AG08395 (cell line): ENCODE data around the gene PMEPA1.

Experiments
- DNase-seq: peaks from one replicate; pipeline ENCODE4 v3.0.0; 2012; ENCODE audit warnings: mixed read lengths, low spot score

PMEPA1 gene

DNA sequence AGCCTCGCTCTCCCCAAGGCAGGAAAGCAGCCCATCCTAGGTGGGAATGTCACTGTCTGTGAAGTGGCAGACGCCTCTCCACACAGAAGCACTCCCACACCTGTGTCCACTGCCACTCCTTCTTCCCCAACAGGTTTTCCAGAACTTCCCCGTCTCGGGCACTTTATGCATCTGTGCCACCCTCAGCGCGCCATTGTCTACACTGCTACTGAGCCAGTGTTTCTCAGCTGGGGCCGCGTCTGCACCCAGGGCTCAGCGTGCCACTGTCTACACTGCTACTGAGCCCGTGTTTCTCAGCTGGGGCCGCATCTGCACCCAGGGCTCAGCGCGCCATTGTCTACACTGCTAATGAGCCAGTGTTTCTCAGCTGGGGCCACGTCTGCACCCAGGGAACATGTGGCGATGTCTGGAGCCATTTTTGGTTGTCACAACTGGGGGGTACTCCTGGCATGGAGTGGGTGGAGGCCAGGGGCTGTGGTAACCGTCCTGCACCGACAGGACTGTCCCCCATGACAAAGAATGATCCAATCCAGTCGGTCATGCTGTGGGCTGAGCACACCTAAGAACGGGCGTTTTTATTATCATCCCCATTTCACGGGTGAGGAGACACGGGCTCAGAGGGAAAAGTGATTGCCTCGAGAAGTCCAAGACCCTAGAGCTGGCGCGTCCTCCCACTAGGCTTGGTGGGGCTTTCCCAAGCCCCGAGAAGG, 47.9 kb downstream of the PMEPA1 start:
- DNase-seq: no peak

GRCh38 chr20:57660922-57661745, 48.7 kb downstream of the PMEPA1 start:
- DNase-seq: no peak

DNA sequence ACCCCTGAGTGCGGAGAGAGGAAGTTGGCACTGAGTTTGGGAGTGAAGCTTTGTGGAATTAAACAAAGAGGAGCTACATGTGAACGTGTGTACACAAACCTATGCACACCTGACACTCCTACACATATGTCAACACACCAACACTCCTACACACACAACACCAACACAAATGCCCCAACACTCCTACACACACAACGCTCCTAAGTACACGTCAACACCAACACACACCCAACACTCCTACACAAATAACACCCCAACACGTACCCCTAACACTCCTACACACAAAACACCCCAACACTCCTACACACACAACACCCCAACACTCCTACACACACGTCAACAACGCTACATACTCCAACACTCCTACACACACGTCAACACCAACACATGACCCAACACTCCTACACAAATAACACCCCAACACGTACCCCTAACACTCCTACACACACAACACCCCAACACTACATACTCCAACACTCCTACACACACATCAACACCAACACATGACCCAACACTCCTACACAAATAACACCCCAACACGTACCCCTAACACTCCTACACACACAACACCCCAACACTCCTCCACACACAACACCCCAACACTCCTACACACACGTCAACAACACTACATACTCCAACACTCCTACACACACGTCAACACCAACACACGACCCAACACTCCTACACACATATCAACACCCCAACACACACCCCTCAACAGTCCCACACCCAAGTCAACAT, 49.5 kb downstream of the PMEPA1 start:
- no peak for DNase-seq

DNA sequence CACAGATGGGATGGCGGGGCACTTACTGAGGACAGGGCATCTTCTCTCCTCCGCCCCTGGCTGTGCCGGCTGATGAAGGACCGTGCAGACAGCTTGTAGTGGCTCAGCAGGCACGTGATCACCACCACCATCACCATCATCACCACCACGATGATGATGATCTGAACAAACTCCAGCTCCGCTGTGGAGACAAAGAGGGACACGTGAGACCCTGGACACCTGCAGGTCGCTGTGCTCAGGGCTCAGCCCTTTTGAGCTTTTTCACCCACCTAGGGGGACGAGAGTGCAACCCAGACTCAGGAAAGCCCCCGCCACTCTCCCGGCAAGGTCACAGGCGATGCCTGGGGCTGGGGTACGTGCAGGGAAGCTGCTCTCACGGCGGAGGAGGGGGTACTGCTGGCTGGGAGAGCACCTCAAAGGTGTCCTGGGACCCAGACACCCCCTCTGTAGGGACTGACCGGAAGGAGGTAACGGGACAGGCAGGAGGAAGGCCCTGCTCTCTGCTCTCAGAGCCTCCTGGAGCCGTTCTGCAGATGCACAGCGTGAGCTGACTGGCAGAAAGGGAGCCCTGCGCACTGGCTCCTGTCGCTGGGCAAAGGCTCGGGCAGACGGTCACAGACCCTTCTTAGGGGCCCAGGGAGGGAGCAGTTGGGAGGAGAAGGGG, 50.2 kb downstream of the PMEPA1 start:
- no peak for DNase-seq

GRCh38 chr20:57658833-57659516, 50.8 kb downstream of the PMEPA1 start:
- DNase-seq: no peak

DNA sequence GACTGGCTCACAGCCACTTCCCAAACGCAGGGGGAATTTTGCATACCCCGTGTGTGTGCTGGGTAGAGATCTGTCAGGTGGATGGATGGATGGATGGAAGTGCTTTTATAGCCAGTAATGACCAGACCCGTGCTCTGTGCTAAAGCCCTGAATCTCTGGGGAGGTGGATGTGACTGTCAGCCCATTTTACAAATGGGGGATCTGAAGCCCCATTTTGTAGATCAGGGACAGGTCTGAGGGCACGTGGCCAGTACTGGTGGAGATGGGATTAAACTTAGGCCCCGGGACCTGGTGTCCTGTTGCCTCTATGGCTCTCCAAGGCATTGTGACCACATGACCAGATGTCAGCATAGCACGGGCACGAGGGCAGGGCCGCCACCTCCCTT, 51.4 kb downstream of the PMEPA1 start:
- DNase-seq: no peak

DNA sequence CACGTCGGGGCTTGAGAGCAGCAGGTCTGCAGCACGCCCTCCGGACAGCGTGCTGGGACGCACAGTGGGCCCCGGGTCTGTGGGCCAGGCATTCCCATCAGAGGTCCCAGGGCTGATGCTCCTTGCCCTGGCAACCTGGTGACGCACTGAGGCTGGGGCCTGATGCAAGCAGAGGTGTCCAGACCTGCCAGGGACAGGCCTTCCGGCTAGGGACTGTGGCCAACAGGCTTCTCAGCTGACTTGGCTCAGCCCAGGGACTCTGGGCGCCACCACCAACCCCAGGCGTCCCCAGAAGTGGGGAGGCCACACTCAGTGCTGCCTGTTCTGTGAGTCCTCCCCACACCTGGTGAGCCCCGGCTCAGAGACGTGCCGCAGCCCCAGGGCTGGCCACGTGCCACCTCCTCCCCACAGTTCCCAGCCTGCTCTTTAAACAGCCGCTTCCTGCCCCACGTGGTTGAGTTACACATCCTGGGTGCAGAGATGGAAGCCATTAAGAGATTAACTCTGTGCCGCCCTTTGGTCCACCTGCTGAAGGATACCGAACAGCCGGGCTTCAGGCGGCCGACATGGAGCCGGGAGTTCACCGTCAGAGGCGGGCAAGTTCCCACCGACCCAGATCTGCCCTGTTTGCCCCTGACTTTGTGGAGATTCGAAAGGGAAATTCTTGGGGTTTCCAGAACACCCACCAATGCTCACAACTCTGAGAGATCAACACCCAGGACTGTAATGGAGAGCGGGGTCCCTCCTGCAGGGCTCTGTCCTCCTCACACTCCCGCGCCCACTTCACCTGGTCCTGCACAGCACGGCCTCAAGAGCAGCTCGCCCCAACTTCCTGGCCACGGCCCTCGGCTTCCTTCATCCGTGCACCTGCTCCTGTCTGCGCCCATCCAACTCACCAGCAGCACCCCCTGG, 52.0 kb downstream of the PMEPA1 start:
- no peak for DNase-seq

GRCh38 chr20:57656821-57657534, 52.8 kb downstream of the PMEPA1 start:
- DNase-seq: no peak

DNA sequence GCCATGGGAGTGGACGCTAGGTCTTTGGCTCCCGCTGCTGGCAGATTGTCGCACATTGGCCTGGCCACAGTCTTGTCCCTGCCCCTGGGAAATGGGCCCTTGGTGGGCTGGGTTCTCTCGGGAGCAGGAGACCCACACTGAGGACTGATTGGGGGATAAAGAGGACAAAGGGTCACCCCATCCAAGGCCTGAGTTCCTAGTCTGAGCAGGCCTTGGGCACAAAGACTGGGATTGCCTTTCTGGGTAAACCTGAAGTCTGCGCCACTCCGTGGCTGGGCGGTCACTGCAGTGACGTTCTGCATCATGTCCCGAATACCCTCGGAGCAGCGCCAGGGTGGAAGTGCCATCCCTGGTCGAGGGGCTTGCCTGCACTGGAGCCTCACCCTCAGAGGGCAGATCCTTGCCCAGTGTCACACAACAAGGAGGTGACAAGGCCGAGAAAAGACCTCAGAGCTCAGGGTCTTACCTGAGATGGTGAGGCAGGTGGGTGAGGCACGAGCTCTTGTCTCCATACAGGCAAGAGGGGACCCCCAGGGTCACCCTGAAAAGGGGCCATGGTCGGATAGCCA, 53.5 kb downstream of the PMEPA1 start:
- no peak for DNase-seq

DNA sequence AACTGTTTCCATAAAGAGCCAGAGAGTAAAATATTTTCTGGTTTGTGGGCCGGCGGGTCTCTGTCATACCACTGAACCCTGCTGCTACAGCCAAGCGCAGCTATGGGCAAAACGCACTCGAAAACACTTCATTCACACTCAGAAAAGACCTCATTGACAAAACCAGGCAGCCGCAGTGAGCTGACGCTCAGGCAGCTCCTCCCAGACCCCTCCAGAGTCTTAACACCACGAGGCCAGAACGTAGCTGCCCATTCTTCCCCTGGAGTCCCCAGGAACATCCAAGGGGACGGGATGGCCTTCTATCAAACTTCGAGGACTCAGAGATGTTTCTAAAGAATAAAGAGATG, 54.0 kb downstream of the PMEPA1 start:
- DNase-seq: no peak

DNA sequence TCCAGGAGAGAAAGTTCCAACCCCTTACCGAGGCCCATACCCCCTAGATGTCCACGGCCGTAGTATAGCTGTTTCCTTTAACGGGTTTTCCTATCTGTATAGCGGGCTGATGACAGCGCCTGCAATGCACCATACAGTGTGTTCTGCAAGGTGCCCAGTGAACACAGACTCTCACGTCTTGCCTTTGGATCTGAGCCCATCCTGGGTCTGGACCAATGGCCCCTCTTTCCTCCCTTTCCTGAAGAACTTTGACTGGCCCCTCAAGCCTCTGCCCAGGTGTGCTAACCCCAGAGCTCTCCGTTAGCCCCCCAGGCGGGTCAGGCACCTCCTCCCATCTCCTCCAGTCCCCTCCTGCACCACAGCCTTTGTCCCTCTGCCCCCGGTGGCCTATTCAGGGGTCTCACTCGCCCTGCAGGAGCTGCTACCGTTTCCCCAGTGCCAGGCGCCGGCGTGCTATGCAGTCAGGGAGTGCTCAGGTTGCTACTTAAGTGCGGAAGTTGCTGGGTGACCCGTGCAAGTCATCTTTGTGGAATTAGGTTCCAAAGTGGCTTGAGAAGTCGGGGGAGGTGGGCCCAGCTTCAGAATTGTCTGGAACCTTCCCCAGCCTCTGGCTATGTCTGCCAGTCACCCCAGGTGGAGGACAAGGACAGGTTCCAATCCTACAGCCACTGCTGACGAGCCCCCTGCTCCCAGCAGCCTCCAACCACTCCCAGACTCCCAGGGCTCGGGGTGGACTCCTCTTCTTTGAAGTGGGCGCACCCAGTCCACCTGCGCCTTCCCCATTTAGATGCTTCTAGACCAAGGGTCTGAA, 54.6 kb downstream of the PMEPA1 start:
- DNase-seq: no peak

GRCh38 chr20:57654363-57654997, 55.3 kb downstream of the PMEPA1 start:
- DNase-seq: peak; percentile 91

- DNase-seq: no peak
Measured at GRCh38 chr20:57653910-57654309, 55.9 kb downstream of the PMEPA1 start.

DNA sequence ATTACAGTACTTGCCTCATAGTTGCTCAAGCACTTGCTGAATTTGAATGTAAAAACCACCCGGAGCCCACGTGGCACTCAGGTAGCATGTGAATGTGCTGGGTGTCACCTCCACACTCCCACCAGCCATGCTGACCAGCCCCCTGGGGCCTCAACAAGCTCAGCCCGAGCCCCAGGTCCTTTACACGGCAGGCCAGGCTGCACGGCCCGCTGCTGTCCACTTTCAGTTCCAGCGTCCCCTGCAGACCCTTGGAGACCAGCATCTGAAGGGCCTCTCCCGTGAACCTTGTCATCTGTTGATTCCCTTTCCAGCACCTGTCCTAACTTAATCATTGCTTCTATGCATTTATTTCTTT, 56.3 kb downstream of the PMEPA1 start:
- no peak for DNase-seq

- DNase-seq: no peak
Measured at GRCh38 chr20:57652606-57653545, 56.9 kb downstream of the PMEPA1 start.

DNA sequence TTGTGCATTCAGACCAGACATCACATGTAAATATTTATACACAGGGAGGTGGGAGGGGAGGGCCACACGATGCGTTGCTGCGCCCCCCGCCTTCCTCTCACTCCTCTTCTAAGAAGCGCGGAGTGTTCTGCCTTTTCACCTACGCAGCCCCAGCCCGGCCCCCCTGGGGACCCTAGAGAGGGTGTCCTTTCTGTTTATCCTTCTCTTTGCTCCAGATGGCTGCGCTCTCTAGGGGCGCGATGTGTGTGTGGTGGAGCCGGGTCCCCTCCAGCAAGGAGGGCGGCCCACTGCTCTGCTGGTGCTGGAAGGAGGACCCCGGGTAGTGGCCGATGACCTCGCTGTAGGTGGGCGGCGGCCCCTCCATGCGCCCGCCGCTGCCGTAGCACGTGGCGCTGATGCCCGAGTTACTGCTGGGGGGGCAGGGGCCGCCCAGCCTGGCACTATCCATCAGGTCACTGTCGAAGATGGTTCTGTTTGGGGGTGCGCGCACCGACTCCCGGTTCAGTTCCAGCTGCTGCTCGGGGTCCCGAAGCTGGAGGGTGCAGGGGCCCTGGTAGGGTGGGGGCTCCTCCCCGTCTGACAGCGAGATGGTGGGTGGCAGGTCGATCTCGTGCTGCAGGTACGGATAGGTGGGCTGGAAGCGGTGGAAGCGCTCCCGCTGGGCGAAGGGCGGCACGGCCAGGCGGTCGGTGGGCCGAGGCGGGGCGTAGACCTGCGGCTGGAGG, 57.8 kb downstream of the PMEPA1 start:
- no peak for DNase-seq
